ENCODE results near the gene NME1. TPM values are rescaled to one million over a fixed set of nuclear protein-coding genes. Genes with fewer than 3 reads are reported as not detected.

Gene NME1
- total and polyA plus RNA-seq, 10 of the 15 experiments (the other 5 are each of a cell fraction or from before 2014, with no cell fraction given) = 273 to 1,362 (median 455) TPM

DNA sequence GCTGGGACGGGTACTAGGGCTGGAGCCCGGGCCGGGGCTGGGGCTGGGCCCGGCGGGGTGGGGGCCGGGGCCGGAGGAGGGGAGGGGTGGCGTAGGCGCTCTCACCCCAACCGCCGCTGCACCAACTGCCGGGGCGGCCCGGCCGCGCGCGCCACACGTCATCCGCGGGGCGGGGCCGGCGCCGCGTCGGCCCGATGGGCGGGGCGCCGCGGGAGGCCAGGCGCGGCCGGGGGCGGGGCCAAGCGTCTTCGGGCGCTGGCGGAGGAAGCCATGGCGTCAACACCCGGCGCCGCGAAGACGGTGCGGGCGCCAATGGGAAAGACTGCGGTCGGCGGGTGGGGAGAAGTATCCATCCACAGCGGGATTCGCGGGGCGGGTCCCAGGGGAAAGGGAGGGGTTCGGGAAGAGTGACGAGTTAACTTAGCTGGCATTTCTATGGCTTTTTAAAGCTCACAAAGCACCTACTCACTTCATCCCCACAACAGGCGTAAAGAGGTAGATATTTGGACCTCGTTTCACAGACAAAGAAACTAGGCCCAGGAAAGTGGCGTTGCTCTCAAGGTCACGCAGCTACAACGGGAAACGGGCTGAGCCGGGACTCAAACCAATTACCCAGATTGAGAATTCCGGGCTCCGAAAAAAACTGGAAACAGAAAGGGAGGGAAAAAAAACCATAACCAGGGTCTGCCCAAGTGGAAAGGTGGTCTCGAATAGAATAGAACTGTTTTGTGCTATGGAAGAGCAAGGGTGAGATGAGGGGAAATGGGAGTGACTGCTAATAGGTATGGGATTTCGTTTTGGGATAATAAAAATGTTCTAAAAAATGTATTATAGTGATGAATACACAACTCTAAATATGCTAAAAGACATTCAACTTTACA is 32.4 kb upstream of the NME1 start, which contains the start of gene SPAG9 (continued):
- TF ChIP-seq SUZ12 (IDR thresholded peaks at IDR 0.05; ENCODE audit: unreplicated experiment) = no peak
- TF ChIP-seq BRCA1 (IDR thresholded peaks at IDR 0.05; ENCODE audit: low read depth, low read length) = no peak
- TF ChIP-seq POLR2AphosphoS2 (IDR thresholded peaks at IDR 0.05; ENCODE audit: low read depth, low read length) = no peak
- no peak for TF ChIP-seq HDAC6 (IDR thresholded peaks at IDR 0.05; ENCODE audit: unreplicated experiment)
- TF ChIP-seq, protein P1, sequence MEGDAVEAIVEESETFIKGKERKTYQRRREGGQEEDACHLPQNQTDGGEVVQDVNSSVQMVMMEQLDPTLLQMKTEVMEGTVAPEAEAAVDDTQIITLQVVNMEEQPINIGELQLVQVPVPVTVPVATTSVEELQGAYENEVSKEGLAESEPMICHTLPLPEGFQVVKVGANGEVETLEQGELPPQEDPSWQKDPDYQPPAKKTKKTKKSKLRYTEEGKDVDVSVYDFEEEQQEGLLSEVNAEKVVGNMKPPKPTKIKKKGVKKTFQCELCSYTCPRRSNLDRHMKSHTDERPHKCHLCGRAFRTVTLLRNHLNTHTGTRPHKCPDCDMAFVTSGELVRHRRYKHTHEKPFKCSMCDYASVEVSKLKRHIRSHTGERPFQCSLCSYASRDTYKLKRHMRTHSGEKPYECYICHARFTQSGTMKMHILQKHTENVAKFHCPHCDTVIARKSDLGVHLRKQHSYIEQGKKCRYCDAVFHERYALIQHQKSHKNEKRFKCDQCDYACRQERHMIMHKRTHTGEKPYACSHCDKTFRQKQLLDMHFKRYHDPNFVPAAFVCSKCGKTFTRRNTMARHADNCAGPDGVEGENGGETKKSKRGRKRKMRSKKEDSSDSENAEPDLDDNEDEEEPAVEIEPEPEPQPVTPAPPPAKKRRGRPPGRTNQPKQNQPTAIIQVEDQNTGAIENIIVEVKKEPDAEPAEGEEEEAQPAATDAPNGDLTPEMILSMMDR (IDR thresholded peaks at IDR 0.05 in 2 of 3, conservative IDR thresholded peaks at IDR 0.05 in 1 of 3; ENCODE audit: control insufficient read depth in 2 of 3, extremely low read depth in 1 of 3, insufficient read depth in 1 of 3, low read depth in 3 of 3, low read length in 3 of 3) = no peak
- no peak for TF ChIP-seq NR2C2 (IDR thresholded peaks at IDR 0.05; ENCODE audit: borderline replicate concordance, control insufficient read depth, insufficient read length, low read depth)
- TF ChIP-seq, protein P2, sequence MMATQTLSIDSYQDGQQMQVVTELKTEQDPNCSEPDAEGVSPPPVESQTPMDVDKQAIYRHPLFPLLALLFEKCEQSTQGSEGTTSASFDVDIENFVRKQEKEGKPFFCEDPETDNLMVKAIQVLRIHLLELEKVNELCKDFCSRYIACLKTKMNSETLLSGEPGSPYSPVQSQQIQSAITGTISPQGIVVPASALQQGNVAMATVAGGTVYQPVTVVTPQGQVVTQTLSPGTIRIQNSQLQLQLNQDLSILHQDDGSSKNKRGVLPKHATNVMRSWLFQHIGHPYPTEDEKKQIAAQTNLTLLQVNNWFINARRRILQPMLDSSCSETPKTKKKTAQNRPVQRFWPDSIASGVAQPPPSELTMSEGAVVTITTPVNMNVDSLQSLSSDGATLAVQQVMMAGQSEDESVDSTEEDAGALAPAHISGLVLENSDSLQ (IDR thresholded peaks at IDR 0.05) = no peak
- TF ChIP-seq RCOR1 (conservative IDR thresholded peaks at IDR 0.05; ENCODE audit: low read depth, low read length) = 0 out of 2 replicates have a peak, but pooled peaks have one; percentile 19
- TF ChIP-seq, protein P3, sequence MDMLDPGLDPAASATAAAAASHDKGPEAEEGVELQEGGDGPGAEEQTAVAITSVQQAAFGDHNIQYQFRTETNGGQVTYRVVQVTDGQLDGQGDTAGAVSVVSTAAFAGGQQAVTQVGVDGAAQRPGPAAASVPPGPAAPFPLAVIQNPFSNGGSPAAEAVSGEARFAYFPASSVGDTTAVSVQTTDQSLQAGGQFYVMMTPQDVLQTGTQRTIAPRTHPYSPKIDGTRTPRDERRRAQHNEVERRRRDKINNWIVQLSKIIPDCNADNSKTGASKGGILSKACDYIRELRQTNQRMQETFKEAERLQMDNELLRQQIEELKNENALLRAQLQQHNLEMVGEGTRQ (IDR thresholded peaks at IDR 0.05; ENCODE audit: borderline replicate concordance, low read depth, low read length) = no peak
- TF ChIP-seq ZNF217 (IDR thresholded peaks at IDR 0.05) = no peak
- peak; percentile 71 for TF ChIP-seq NR2F1 (conservative IDR thresholded peaks at IDR 0.05)
- no peak for TF ChIP-seq KDM1A (IDR thresholded peaks at IDR 0.05; ENCODE audit: borderline replicate concordance)
- TF ChIP-seq POLR2AphosphoS5 (IDR thresholded peaks at IDR 0.05; ENCODE audit: low read length) = peak; percentile 9; the same call in 1 of the 2 replicates
- TF ChIP-seq TCF12 (IDR thresholded peaks at IDR 0.05; ENCODE audit: low read depth, low read length) = peak; percentile 31; the same call in 1 of the 2 replicates
- peak; percentile 84 for TF ChIP-seq YY1 (IDR thresholded peaks at IDR 0.05; ENCODE audit: low read depth, low read length)
- no peak for TF ChIP-seq TBL1XR1 (IDR thresholded peaks at IDR 0.05; ENCODE audit: low read depth, low read length)
- TF ChIP-seq RELA (IDR thresholded peaks at IDR 0.05; ENCODE audit: borderline replicate concordance, partially characterized antibody) = no peak
- TF ChIP-seq PML (IDR thresholded peaks at IDR 0.05; ENCODE audit: low read length) = peak; percentile 26
- TF ChIP-seq, protein P4, sequence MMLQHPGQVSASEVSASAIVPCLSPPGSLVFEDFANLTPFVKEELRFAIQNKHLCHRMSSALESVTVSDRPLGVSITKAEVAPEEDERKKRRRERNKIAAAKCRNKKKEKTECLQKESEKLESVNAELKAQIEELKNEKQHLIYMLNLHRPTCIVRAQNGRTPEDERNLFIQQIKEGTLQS (IDR thresholded peaks at IDR 0.05; ENCODE audit: borderline replicate concordance, extremely low read depth, low read depth, low read length) = peak; percentile 34; the same call in 1 of the 2 replicates
- TF ChIP-seq TARDBP (IDR thresholded peaks at IDR 0.05; ENCODE audit: borderline replicate concordance) = no peak
- TF ChIP-seq, protein P5, sequence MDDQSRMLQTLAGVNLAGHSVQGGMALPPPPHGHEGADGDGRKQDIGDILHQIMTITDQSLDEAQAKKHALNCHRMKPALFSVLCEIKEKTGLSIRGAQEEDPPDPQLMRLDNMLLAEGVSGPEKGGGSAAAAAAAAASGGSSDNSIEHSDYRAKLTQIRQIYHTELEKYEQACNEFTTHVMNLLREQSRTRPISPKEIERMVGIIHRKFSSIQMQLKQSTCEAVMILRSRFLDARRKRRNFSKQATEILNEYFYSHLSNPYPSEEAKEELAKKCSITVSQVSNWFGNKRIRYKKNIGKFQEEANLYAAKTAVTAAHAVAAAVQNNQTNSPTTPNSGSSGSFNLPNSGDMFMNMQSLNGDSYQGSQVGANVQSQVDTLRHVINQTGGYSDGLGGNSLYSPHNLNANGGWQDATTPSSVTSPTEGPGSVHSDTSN (IDR thresholded peaks at IDR 0.05; ENCODE audit: insufficient replicate concordance, low read depth, low read length) = no peak

Data from GM12878 (cell line).